NCI-H526 (cell line): ENCODE results near the gene FAM120C.

Source experiments
- DNase-seq, 2 experiments: peaks; one replicate each; lab custom pipeline; 2025; lab: John Stamatoyannopoulos, UW

Gene FAM120C

GRCh38 chrX:54171091-54171490 lies 12.0 kb downstream of the FAM120C start:
- DNase-seq = no peak

- DNase-seq = no peak
Measured at GRCh38 chrX:54166915-54167314, 16.1 kb downstream of the FAM120C start.

- DNase-seq = no peak
Measured at GRCh38 chrX:54157561-54157960, 25.5 kb downstream of the FAM120C start.

GRCh38 chrX:54134269-54134668 lies 48.8 kb downstream of the FAM120C start:
- no peak for DNase-seq

GRCh38 chrX:54116391-54116790 lies 66.7 kb downstream of the FAM120C start:
- peak in 1 of 2 experiments; percentile 3 for DNase-seq

GRCh38 chrX:54093571-54093970 lies 89.5 kb downstream of the FAM120C start:
- DNase-seq = no peak

GRCh38 chrX:54093159-54093558 lies 89.9 kb downstream of the FAM120C start:
- DNase-seq = no peak

GRCh38 chrX:54090880-54091279 lies 92.2 kb downstream of the FAM120C start:
- no peak for DNase-seq

- DNase-seq = no peak
Measured at GRCh38 chrX:54089191-54089590, 93.9 kb downstream of the FAM120C start.

GRCh38 chrX:54087661-54088060 lies 95.4 kb downstream of the FAM120C start:
- peak in 1 of 2 experiments; percentile 13 for DNase-seq

GRCh38 chrX:54085666-54086065 lies 97.4 kb downstream of the FAM120C start:
- no peak for DNase-seq

- DNase-seq = no peak
Measured at GRCh38 chrX:54076903-54077302, 106.2 kb downstream of the FAM120C start.

GRCh38 chrX:54074826-54075225 lies 108.2 kb downstream of the FAM120C start:
- no peak for DNase-seq

GRCh38 chrX:54067766-54068165 lies 115.3 kb downstream of the FAM120C start:
- no peak for DNase-seq

- DNase-seq = no peak
Measured at GRCh38 chrX:54066841-54067240, 116.2 kb downstream of the FAM120C start.

GRCh38 chrX:54064564-54064963 lies 118.5 kb downstream of the FAM120C start:
- DNase-seq = no peak

- DNase-seq = no peak
Measured at GRCh38 chrX:54063361-54063760, 119.7 kb downstream of the FAM120C start.

GRCh38 chrX:54049801-54050200 lies 133.3 kb downstream of the FAM120C start:
- no peak for DNase-seq

GRCh38 chrX:54048412-54048811 lies 134.6 kb downstream of the FAM120C start:
- DNase-seq = no peak

- peak; percentile 24 to 50 for DNase-seq
Measured at GRCh38 chrX:54045563-54046228, 137.4 kb downstream of the FAM120C start.

- DNase-seq = peak; percentile 76 to 86
Measured at GRCh38 chrX:54044877-54045338, 138.1 kb downstream of the FAM120C start.

- DNase-seq = peak; percentile 91 to 96
Measured at GRCh38 chrX:54044126-54044876, 138.8 kb downstream of the FAM120C start, which contains the start of gene PHF8. PHF8 (minus strand) TSS chrX:54044473; CDS start chrX:54042728, 1,745 bp downstream.

GRCh38 chrX:54043541-54044125 lies 139.4 kb downstream of the FAM120C start:
- DNase-seq = peak in 1 of 2 experiments; percentile 65
